GM12892 (cell line): ENCODE results near the gene LAIR2.
"Not testable (repeated sequence)": the region's sequence is repeated elsewhere in the genome, so short reads cannot be mapped to it uniquely, and the experiment has no call there.

Experiments used
- DNase-seq: peaks from one replicate; pipeline ENCODE4 v3.0.0; 2011; ENCODE audit not compliant: insufficient read length
- FAIRE-seq: peaks from 2 replicates; lab custom pipeline; 2011; peaks lifted over from hg19 to GRCh38; lab: Jason Lieb, UNC
- POLR2A ChIP-seq: IDR thresholded peaks from 2 replicates; pipeline ENCODE4 v1.6.1; 2011; ENCODE audit warnings: low read depth, low read length, control low read depth
- POLR2AphosphoS5 ChIP-seq: IDR thresholded peaks from 2 replicates; pipeline ENCODE4 v1.6.1; 2011; ENCODE audit warnings: low read depth, low read length, control low read depth
- TAF1 ChIP-seq: IDR thresholded peaks from 2 replicates; pipeline ENCODE4 v1.6.1; 2011; ENCODE audit warnings: low read depth, mild to moderate bottlenecking, control low read depth, low read length, borderline replicate concordance

Gene LAIR2

GRCh38 chr19:54460230-54461005 is 42.2 kb upstream of the LAIR2 start:
- no peak for DNase-seq
- TF ChIP-seq POLR2AphosphoS5 (no peak), TAF1 (no peak), POLR2A (no peak)
- no peak for FAIRE-seq

GRCh38 chr19:54461210-54461609 is 41.4 kb upstream of the LAIR2 start:
- DNase-seq (no peak), FAIRE-seq (no peak)
- TF ChIP-seq TAF1 (no peak), POLR2A (peak; percentile 37)

- TF ChIP-seq POLR2A: no peak
- no peak for TF ChIP-seq TAF1
- TF ChIP-seq POLR2AphosphoS5: no peak; the same call in 1 of the 2 replicates
- no peak for FAIRE-seq
- DNase-seq: no peak
These were observed 41.0 kb upstream of the LAIR2 start for GRCh38 chr19:54461613-54462012.

GRCh38 chr19:54462047-54462654 is 40.5 kb upstream of the LAIR2 start:
- DNase-seq (no peak), FAIRE-seq (no peak)
- TF ChIP-seq TAF1: no peak
- 0 out of 2 replicates have a peak, but pooled peaks have one; percentile 62 for TF ChIP-seq POLR2AphosphoS5
- peak; percentile 59 for TF ChIP-seq POLR2A

- DNase-seq: no peak
- peak; percentile 33 for FAIRE-seq
These were observed 39.7 kb upstream of the LAIR2 start for GRCh38 chr19:54462655-54463530.

GRCh38 chr19:54463531-54464043 is 39.0 kb upstream of the LAIR2 start, which contains the start of gene LENG9:
LENG9 (minus strand) TSS chr19:54463778; CDS start chr19:54463526, 252 bp downstream.
- FAIRE-seq: peak; percentile 100
- TF ChIP-seq POLR2A: peak; percentile 92
- peak; percentile 70; the same call in 1 of the 2 replicates for TF ChIP-seq TAF1
- 0 out of 2 replicates have a peak, but pooled peaks have one; percentile 28 for TF ChIP-seq POLR2AphosphoS5
- DNase-seq: peak; percentile 65

More at GRCh38 chr19:54462655-54463530, 39.7 kb upstream of the LAIR2 start:
- TF ChIP-seq POLR2AphosphoS5 (peak; percentile 18; the same call in 1 of the 2 replicates), POLR2A (no peak; the same call in 1 of the 2 replicates)

GRCh38 chr19:54464044-54464629 is 38.5 kb upstream of the LAIR2 start:
- DNase-seq (no peak), FAIRE-seq (no peak)
- TF ChIP-seq POLR2AphosphoS5: no peak
- no peak for TF ChIP-seq POLR2A
- no peak for TF ChIP-seq TAF1

GRCh38 chr19:54464630-54465425 is 37.8 kb upstream of the LAIR2 start:
- FAIRE-seq (peak; percentile 36), DNase-seq (peak; percentile 81)
- TF ChIP-seq POLR2AphosphoS5: peak; percentile 53; the same call in 1 of the 2 replicates
- TF ChIP-seq TAF1: 0 out of 2 replicates have a peak, but pooled peaks have one; percentile 25
- TF ChIP-seq POLR2A: peak; percentile 60; the same call in 1 of the 2 replicates

GRCh38 chr19:54465426-54466109 is 37.1 kb upstream of the LAIR2 start:
- FAIRE-seq (no peak), DNase-seq (no peak)
- TF ChIP-seq POLR2A (no peak), POLR2AphosphoS5 (no peak), TAF1 (no peak)

GRCh38 chr19:54466110-54466480 is 36.5 kb upstream of the LAIR2 start:
- not testable (repeated sequence) for FAIRE-seq, DNase-seq
